K562 (cell line): ENCODE results near the gene OR52R1. TPM values are rescaled to one million over a fixed set of nuclear protein-coding genes. Genes with fewer than 3 reads are reported as not detected.

Source experiments
- ATAC-seq: fragments of 200-7000 bp; cut with Tn5 transposase; 3 replicates; pipeline ENCODE4 v1.9.1; 2020; ENCODE audit warnings: moderate library complexity
- BruUV-seq: library from RNA; stranded (reverse); fragments of 400-500 nt; replicated peaks from 2 replicates; lab custom pipeline; 2021; lab: Mats Ljungman, UMichigan
- CTCF ChIA-PET: fragments of 300-600 bp; formaldehyde crosslinking; extraction: SDS; loops from one replicate; lab custom pipeline; 2021; ENCODE audit warnings: low intra/inter-chr PET ratio; lab: Yijun Ruan, JAX
- POLR2A ChIA-PET: fragments of 300-600, 350-650 bp; sonication (Branson Sonifier 250); formaldehyde crosslinking; extraction: SDS; loops from one replicate; lab custom pipeline; 2021; ENCODE audit warnings: antibody characterized with exemption, inconsistent platforms; lab: Yijun Ruan, JAX
- DNase-seq, 4 experiments: peaks; one replicate each; pipeline versions ENCODE4 v3.0.0 to v3.0.0-alpha.2; 2011 to 2018; ENCODE audit warnings: low spot score in 3 of 4, mixed read lengths in 3 of 4; ENCODE audit errors: extremely low read depth in 1 of 4
- FAIRE-seq: peaks from 2 replicates; lab custom pipeline; 2011; peaks lifted over from hg19 to GRCh38; lab: Jason Lieb, UNC
- H2AFZ ChIP-seq: 2 replicates; pipeline ENCODE4 v1.6.0; 2011; ENCODE audit warnings: low read depth, low read length, control low read depth, inconsistent platforms
- H3K27ac ChIP-seq: fragments of 200-600 bp; 3 replicates; pipeline ENCODE4 v1.8.0; 2011; ENCODE audit warnings: low read depth, mild to moderate bottlenecking, control low read depth, inconsistent platforms, low read length, moderate library complexity, mixed read lengths; ENCODE audit errors: extremely low read depth
- H3K27me3 ChIP-seq, 2 experiments: fragments of 300-600 bp in 1 of 2; 2 replicates in 1 of 2; 3 replicates in 1 of 2; pipeline versions ENCODE4 v1.6.0 to v1.8.0; 2011; ENCODE audit warnings: inconsistent platforms in 2 of 2, low read length in 2 of 2, mild to moderate bottlenecking in 1 of 2, mixed read lengths in 1 of 2, moderate library complexity in 1 of 2; ENCODE audit not compliant: control insufficient read depth in 2 of 2, insufficient read depth in 2 of 2
- H3K36me3 ChIP-seq: fragments of 300-600 bp; 3 replicates; pipeline ENCODE4 v1.8.0; 2011; ENCODE audit warnings: mild to moderate bottlenecking, low read length, inconsistent platforms; ENCODE audit not compliant: control insufficient read depth, insufficient read depth
- H3K4me1 ChIP-seq, 2 experiments: fragments of 200-600 bp in 1 of 2; replicated peaks in 1 of 2; 2 replicates in 1 of 2; 3 replicates in 1 of 2; pipeline versions ENCODE4 v1.5.1 to v1.8.0; 2011; ENCODE audit warnings: inconsistent platforms in 2 of 2, low read length in 2 of 2, mild to moderate bottlenecking in 1 of 2, mixed read lengths in 1 of 2, moderate library complexity in 1 of 2; ENCODE audit not compliant: control insufficient read depth in 2 of 2, insufficient read depth in 2 of 2
- H3K4me2 ChIP-seq: 2 replicates; pipeline ENCODE4 v1.6.1; 2011; ENCODE audit warnings: low read length, control low read depth, inconsistent platforms, mixed read lengths; ENCODE audit not compliant: insufficient read depth
- H3K4me3 ChIP-seq: fragments of 200-600 bp; sonication (generic), shearing (Covaris generic); 2 replicates; pipeline ENCODE4 v1.5.1; 2016; ENCODE audit warnings: control low read depth, inconsistent platforms
- H3K79me2 ChIP-seq: fragments of 200-600 bp; 3 replicates; pipeline ENCODE4 v1.8.0; 2011; ENCODE audit warnings: low read length, inconsistent platforms; ENCODE audit not compliant: control insufficient read depth, insufficient read depth
- H3K9ac ChIP-seq, 2 experiments: 2 replicates each; pipeline versions ENCODE4 v1.6.0 to v1.6.1; 2011; ENCODE audit warnings: low read depth in 2 of 2, low read length in 2 of 2, control low read depth in 1 of 2, inconsistent platforms in 1 of 2, mild to moderate bottlenecking in 1 of 2, mixed read lengths in 1 of 2; ENCODE audit not compliant: insufficient read depth in 1 of 2
- H3K9me1 ChIP-seq: one replicate; pipeline ENCODE4 v1.6.0; 2011; ENCODE audit warnings: inconsistent platforms, mild to moderate bottlenecking, low read length, moderate library complexity; ENCODE audit not compliant: control insufficient read depth, insufficient read depth
- H3K9me3 ChIP-seq: replicated peaks from 2 replicates; pipeline ENCODE4 v1.5.1; 2011; ENCODE audit warnings: low read depth, low read length, inconsistent platforms; ENCODE audit not compliant: control insufficient read depth, insufficient read depth
- H4K20me1 ChIP-seq: replicated peaks from 2 replicates; pipeline ENCODE4 v1.6.1; 2011; ENCODE audit warnings: low read length, inconsistent platforms, mixed read lengths; ENCODE audit not compliant: control insufficient read depth, insufficient read depth
- E2F3 ChIP-seq: fragments of 250-450 bp; sonication (Bioruptor Pico); IDR thresholded peaks from 2 replicates; pipeline ENCODE4 v1.4.0; 2020; ENCODE audit warnings: mild to moderate bottlenecking
- KDM2B ChIP-seq: fragments of 250-450 bp; sonication (Bioruptor Pico); IDR thresholded peaks from 2 replicates; pipeline ENCODE4 v1.8.0; 2021; ENCODE audit warnings: mild to moderate bottlenecking, moderate library complexity
- PML ChIP-seq: IDR thresholded peaks from 2 replicates; pipeline ENCODE4 v1.6.1; 2012; ENCODE audit warnings: low read length, inconsistent platforms
- ZNF184 ChIP-seq: sonication (generic); formaldehyde crosslinking; IDR thresholded peaks from 2 replicates; pipeline ENCODE4 v1.5.0; 2020; ENCODE audit warnings: missing genetic modification reagents
- ZNF232 ChIP-seq: sonication (generic); formaldehyde crosslinking; IDR thresholded peaks from 2 replicates; pipeline ENCODE4 v1.8.0; 2022; ENCODE audit warnings: mild to moderate bottlenecking, missing genetic modification reagents
- ZNF589 ChIP-seq: fragments of 200-800 bp; sonication (Bioruptor generic); IDR thresholded peaks from 2 replicates; pipeline ENCODE4 v1.6.1; 2016; ENCODE audit warnings: low read depth, missing genetic modification characterization, missing compliant biosample characterization
- WGBS: fragments of 100-300 bp; shearing (Covaris generic); methylation state at CpG from one replicate; pipeline ENCODE4 v1.1.6; 2016; ENCODE audit warnings: low coverage, mixed read lengths; ENCODE audit not compliant: insufficient coverage; ENCODE audit errors: missing lambda C conversion rate; 5-methylcytosine and 5-hydroxymethylcytosine counted together
- in situ Hi-C: fragments of 300-500 bp; cut with MboI; formaldehyde crosslinking; loops from 4 replicates; pipeline ENCODE4 v1.15.0; 2018; ENCODE audit warnings: inconsistent platforms, mixed read lengths
- intact Hi-C: fragments of 100-400 bp; cut with micrococcal nuclease; formaldehyde crosslinking; loops from 2 replicates; pipeline ENCODE4 v1.14.2; 2022
- polyA plus RNA-seq, 8 experiments: library from polyadenylated mRNA; depleted of rRNA in 4 of 8; stranded (reverse) in 5 of 8; unstranded in 3 of 8; fragments of >200 nt; fragmentation: Nextera tagmentation in 2 of 8; fragmentation: Illumina TruSeq in 1 of 8; extraction: Ambion mirVana in 2 of 8; extraction: Trizol in 1 of 8; gene quantifications; 2 replicates each; pipeline versions ENCODE4 v1.2.1 to v1.2.3, GENCODE V29; 2011 to 2014; ENCODE audit warnings: inconsistent platforms in 1 of 8, missing spikeins in 1 of 8
- total RNA-seq, 7 experiments: library from RNA; depleted of rRNA in 6 of 7; stranded (reverse); fragments of >200 nt in 6 of 7; fragmentation: Illumina TruSeq in 2 of 7; extraction: Trizol in 2 of 7; gene quantifications; 2 replicates each; pipeline versions ENCODE4 v1.2.1 to v1.2.3, GENCODE V29; 2011 to 2021; ENCODE audit warnings: low replicate concordance in 1 of 7
- TF ChIP-seq, protein P1 (sequence below): IDR thresholded peaks from 3 replicates; pipeline ENCODE4 v1.6.1; 2011; ENCODE audit warnings: borderline replicate concordance, mild to moderate bottlenecking; ENCODE audit not compliant: insufficient read length, insufficient read depth

The OR52R1 gene
- total and polyA plus RNA-seq, 9 of the 15 experiments (the other 6 are each of a cell fraction or from before 2014, with no cell fraction given), result not detected

GRCh38 chr11:4797206-4797605, 7.0 kb downstream of the OR52R1 start:
- DNase-seq (no peak), ATAC-seq (no peak), FAIRE-seq (no peak)
- no peaks in the 10 kb centered on the region for H3K9me1 ChIP-seq
- H3K79me2 ChIP-seq, result no peaks in the 10 kb centered on the region
- H3K36me3 ChIP-seq, result no peaks in the 10 kb centered on the region
- in situ Hi-C loops, result no loop called here
- WGBS, result 0% methylated on average over 2 of the region's 2 CpGs
- ChIA-PET POLR2A (no interaction called here), CTCF (no interaction called here)
- H3K4me3 ChIP-seq, result no peak overlapping the region
- H3K27me3 ChIP-seq, result peaks cover 0 to 4% of the 10 kb centered on the region in 2 experiments; a peak in 4 of 5 replicates
- no peak overlapping the region for H2AFZ ChIP-seq
- no peak for TF ChIP-seq KDM2B (CRISPR knock-in tag)
- no peak for TF ChIP-seq ZNF232 (CRISPR knock-in tag)
- no peak for TF ChIP-seq E2F3 (CRISPR knock-in tag)
- no peak for TF ChIP-seq ZNF589 (CRISPR knock-in tag)
- TF ChIP-seq ZNF184 (CRISPR knock-in tag), result no peak
- TF ChIP-seq PML, result no peak
- TF ChIP-seq, protein P1, sequence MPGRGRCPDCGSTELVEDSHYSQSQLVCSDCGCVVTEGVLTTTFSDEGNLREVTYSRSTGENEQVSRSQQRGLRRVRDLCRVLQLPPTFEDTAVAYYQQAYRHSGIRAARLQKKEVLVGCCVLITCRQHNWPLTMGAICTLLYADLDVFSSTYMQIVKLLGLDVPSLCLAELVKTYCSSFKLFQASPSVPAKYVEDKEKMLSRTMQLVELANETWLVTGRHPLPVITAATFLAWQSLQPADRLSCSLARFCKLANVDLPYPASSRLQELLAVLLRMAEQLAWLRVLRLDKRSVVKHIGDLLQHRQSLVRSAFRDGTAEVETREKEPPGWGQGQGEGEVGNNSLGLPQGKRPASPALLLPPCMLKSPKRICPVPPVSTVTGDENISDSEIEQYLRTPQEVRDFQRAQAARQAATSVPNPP, result no peak
- no TSS peak for BruUV-seq
- H3K9me3 ChIP-seq, result no peaks in the 10 kb centered on the region
- intact Hi-C loops, result no loop called here
- H3K4me2 ChIP-seq, result no peak overlapping the region
- no peaks in the 10 kb centered on the region for H4K20me1 ChIP-seq
- H3K4me1 ChIP-seq, result no peaks in the 10 kb centered on the region
- H3K9ac ChIP-seq, result no peak overlapping the region
- H3K27ac ChIP-seq, result no peak overlapping the region
